ENCODE data around the gene AK4.

- TF ChIP-seq CTCF (IDR thresholded peaks at IDR 0.05) (no peak), POLR2A (IDR thresholded peaks at IDR 0.05) (no peak), EP300 (IDR thresholded peaks at IDR 0.05) (no peak)
Observed at GRCh38 chr1:65138524-65138923, 9.5 kb upstream of the AK4 start.

Measured in gastroesophageal sphincter (tissue), 3 donors.